NCI-H1105 (cell line): ENCODE measurements around the gene AP5B1.

Experiments
- DNase-seq: peaks from one replicate; lab custom pipeline; 2025; lab: John Stamatoyannopoulos, UW

AP5B1 gene

GRCh38 chr11:65780770-65781151 lies at the start of gene AP5B1:
Gene AP5B1 (minus strand): TSS chr11:65780976. CDS start chr11:65780591, 385 bp downstream.
- peak; percentile 38 for DNase-seq

- DNase-seq = no peak
Observed at GRCh38 chr11:65829459-65829858, 48.7 kb upstream of the AP5B1 start.

GRCh38 chr11:65826984-65827735 lies 46.4 kb upstream of the AP5B1 start:
- no peak for DNase-seq

GRCh38 chr11:65822776-65823528 lies 42.2 kb upstream of the AP5B1 start:
- no peak for DNase-seq

- no peak for DNase-seq
Observed at GRCh38 chr11:65821107-65821506, 40.3 kb upstream of the AP5B1 start.

- peak; percentile 84 for DNase-seq
Observed at GRCh38 chr11:65817835-65818680, 37.3 kb upstream of the AP5B1 start.

- DNase-seq = no peak
Observed at GRCh38 chr11:65817312-65817834, 36.6 kb upstream of the AP5B1 start.

- no peak for DNase-seq
Observed at GRCh38 chr11:65816696-65817095, 35.9 kb upstream of the AP5B1 start.

- no peak for DNase-seq
Observed at GRCh38 chr11:65814986-65815565, 34.3 kb upstream of the AP5B1 start.

GRCh38 chr11:65814131-65814985 lies 33.6 kb upstream of the AP5B1 start:
- DNase-seq = no peak

- DNase-seq = no peak
Observed at GRCh38 chr11:65811764-65812475, 31.1 kb upstream of the AP5B1 start.

GRCh38 chr11:65810046-65810868 lies 29.5 kb upstream of the AP5B1 start:
- no peak for DNase-seq

GRCh38 chr11:65809496-65809895 lies 28.7 kb upstream of the AP5B1 start:
- DNase-seq = no peak

- no peak for DNase-seq
Observed at GRCh38 chr11:65808744-65809341, 28.1 kb upstream of the AP5B1 start.

- DNase-seq = no peak
Observed at GRCh38 chr11:65806979-65807378, 26.2 kb upstream of the AP5B1 start.

GRCh38 chr11:65803797-65804492 lies 23.2 kb upstream of the AP5B1 start:
- no peak for DNase-seq

- no peak for DNase-seq
Observed at GRCh38 chr11:65802841-65803240, 22.1 kb upstream of the AP5B1 start.
